Adrenal gland (tissue), 19 donors: ENCODE results near the gene FAM241B. TPM values are rescaled to one million over a fixed set of nuclear protein-coding genes. Genes with fewer than 3 reads are reported as not detected.

ENCODE experiments used
- DNase-seq, 7 donors: peaks; one replicate each; pipeline ENCODE4 v3.0.0-alpha.2; 2019 to 2020
- H3K27ac ChIP-seq, 5 donors: fragments of 200-600 bp; sonication (generic) in 4 of 5; 1 replicate in 3 of 5; 2 replicates in 2 of 5; pipeline versions ENCODE4 v1.5.1 to v1.8.0; 2016 to 2020; ENCODE audit warnings: mild to moderate bottlenecking in 1 of 5
- H3K27me3 ChIP-seq: fragments of 200-600 bp; 2 replicates; pipeline ENCODE4 v1.8.0; 2021
- H3K36me3 ChIP-seq, 2 donors: fragments of 200-600 bp; replicated peaks in 1 of 2; 1 replicate in 1 of 2; 2 replicates in 1 of 2; pipeline versions ENCODE4 v1.5.1 to v1.8.0; 2018 to 2022
- H3K4me1 ChIP-seq, 2 donors: fragments of 200-600 bp; replicated peaks in 1 of 2; 1 replicate in 1 of 2; 2 replicates in 1 of 2; pipeline versions ENCODE4 v1.5.1 to v1.8.0; 2018 to 2021
- H3K4me3 ChIP-seq, 4 donors: fragments of 200-600 bp; sonication (generic) in 3 of 4; one replicate each; pipeline ENCODE4 v1.5.1; 2016 to 2018
- H3K9me3 ChIP-seq, 3 donors: fragments of 200-600 bp; sonication (generic) in 1 of 3; replicated peaks in 1 of 3; 1 replicate in 2 of 3; 2 replicates in 1 of 3; pipeline versions ENCODE4 v1.5.1 to v1.8.0; 2016 to 2021
- POLR2A ChIP-seq, 2 donors: fragments of 450-650 bp; IDR thresholded peaks; one replicate each; pipeline ENCODE4 v1.6.1; 2017; ENCODE audit warnings: antibody characterized with exemption in 2 of 2, mild to moderate bottlenecking in 2 of 2, moderate library complexity in 1 of 2
- WGBS, 4 donors: extraction: QIAGEN DNeasy Blood & Tissue Kit in 2 of 4; methylation state at CpG; one replicate each; pipeline versions ENCODE4 v1.1.5 to v1.1.7; 2013 to 2017; 5-methylcytosine and 5-hydroxymethylcytosine counted together
- intact Hi-C, 2 donors: fragments of 100-400 bp; cut with DNase I; formaldehyde crosslinking; loops; one replicate each; pipeline versions ENCODE4 v1.14.1 to v1.15.0; 2022 to 2023
- long read RNA-seq, 10 donors: library from polyadenylated mRNA in 3 of 10; unstranded in 2 of 10; stranded (forward) in 1 of 10; transcript quantifications; one replicate each; pipeline ENCODE4 v2.0.0 and lab custom pipeline, GENCODE V29; 2021 to 2026
- polyA plus RNA-seq, 3 donors: library from polyadenylated mRNA; stranded (reverse); fragments of 200-250 nt in 2 of 3; fragments of 350-450 nt in 1 of 3; fragmentation: Illumina TruSeq in 1 of 3; extraction: RNeasy Lipid Tissue Mini Kit (QIAGEN cat#74804) in 1 of 3; gene quantifications; one replicate each; pipeline ENCODE4 v1.2.3, GENCODE V29; 2013 to 2014
- total RNA-seq, 9 donors: library from RNA; depleted of rRNA in 4 of 9; stranded (reverse); fragments of >200 nt in 4 of 9; fragments of 120-200 nt in 1 of 9; fragmentation: NEBNext Ultra II Directional in 1 of 9; extraction: Animal tissue kit (Norgen Biotek cat#: 25700) in 1 of 9; gene quantifications; one replicate each; pipeline versions ENCODE4 v1.1.0 to v1.2.4, GENCODE V29; 2013 to 2023
- TF ChIP-seq, protein P1 (sequence below), 6 experiments: fragments of 450-650 bp in 4 of 6; fragments of 200-600 bp in 2 of 6; sonication (generic) in 1 of 6; IDR thresholded peaks; 1 replicate in 5 of 6; 2 replicates in 1 of 6; pipeline versions ENCODE4 v1.5.1 to v1.8.0; 2016 to 2021; ENCODE audit warnings: antibody characterized with exemption in 6 of 6, mild to moderate bottlenecking in 2 of 6, moderate library complexity in 1 of 6
- donor health status: healthy with polysubstance abuse.
- donor health status: Bipolar disorder and iron deficiency.
- donor health status: DM: yes; HTN: yes; CAD: no.
- donor health status: DM: no; HTN: no; CAD: no.
- donor health status: DM: no; HTN: no; CAD: no.
- donor health status: DM: yes; HTN: yes; CAD: no.

The FAM241B gene, protein sequence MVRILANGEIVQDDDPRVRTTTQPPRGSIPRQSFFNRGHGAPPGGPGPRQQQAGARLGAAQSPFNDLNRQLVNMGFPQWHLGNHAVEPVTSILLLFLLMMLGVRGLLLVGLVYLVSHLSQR
- total RNA-seq (1 to 10 TPM in 7 of 9 donors, not detected in 2; 1.4 to 3.4 (median 2.6) TPM), polyA plus RNA-seq (1 to 10 TPM; 3.4 to 4.6 (median 4.0) TPM)
- long read RNA-seq, donor 1, partial matches to known transcripts: 0 of 1 reads
- long read RNA-seq, donor 1, other reads (novel, unspliced or antisense): 0 of 1 reads
- long read RNA-seq, donor 2, partial matches to known transcripts: 6 of 8 reads
- long read RNA-seq, donor 2, other reads (novel, unspliced or antisense): 0 of 8 reads
- long read RNA-seq, donor 3: 0 reads
- long read RNA-seq, donor 4, partial matches to known transcripts: 0 of 1 reads
- long read RNA-seq, donor 4, other reads (novel, unspliced or antisense): 0 of 1 reads
- long read RNA-seq, donor 5, partial matches to known transcripts: 0 of 4 reads
- long read RNA-seq, donor 5, other reads (novel, unspliced or antisense): 1 of 4 reads
- long read RNA-seq, donor 6, partial matches to known transcripts: 0 of 4 reads
- long read RNA-seq, donor 6, other reads (novel, unspliced or antisense): 0 of 4 reads
- long read RNA-seq, donor 7: 0 reads
- long read RNA-seq, donor 8, partial matches to known transcripts: 0 of 3 reads
- long read RNA-seq, donor 8, other reads (novel, unspliced or antisense): 0 of 3 reads
- long read RNA-seq, donor 9, partial matches to known transcripts: 0 of 1 reads
- long read RNA-seq, donor 9, other reads (novel, unspliced or antisense): 0 of 1 reads
- long read RNA-seq, donor 10: 0 reads

DNA sequence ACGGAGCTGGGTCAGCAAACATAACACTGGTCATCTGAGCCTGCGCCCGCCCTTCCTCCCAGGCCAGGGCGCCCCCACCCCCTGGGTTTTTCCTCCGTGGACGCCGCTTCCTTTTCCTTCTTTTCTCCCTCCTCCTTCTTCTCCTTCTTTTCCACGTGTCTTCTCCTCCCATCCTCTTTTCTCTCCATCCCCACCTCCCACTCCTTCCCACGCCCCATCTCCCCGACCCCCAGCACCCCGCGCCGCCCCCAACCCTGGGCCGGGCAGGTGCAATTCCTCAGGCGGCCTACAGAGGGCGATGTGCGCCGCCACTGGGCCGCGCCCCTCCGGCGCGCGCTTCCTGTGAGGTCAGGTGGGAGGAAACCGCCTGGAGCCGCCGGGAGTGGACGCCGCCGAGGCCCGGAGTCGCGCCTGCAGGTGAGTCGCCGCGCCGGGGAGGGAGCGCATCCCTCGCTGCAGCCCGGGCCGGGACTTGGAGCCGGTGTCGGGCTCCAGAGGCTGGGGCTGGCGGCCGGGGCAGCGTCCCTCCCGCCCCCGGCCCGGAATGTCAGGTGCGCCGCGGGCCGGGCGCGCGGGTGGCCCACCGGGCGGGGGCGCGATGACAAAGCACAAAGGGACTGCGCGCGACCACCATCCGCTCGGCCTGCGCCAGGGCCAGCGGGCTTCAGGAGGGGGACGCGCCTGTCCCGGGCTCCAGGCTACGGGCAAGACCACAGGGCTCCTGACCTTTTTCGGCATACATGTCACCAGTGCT is at the start of gene FAM241B:
Gene FAM241B (plus strand): TSS at position 351 of the 754 bp plus-strand sequence. CDS start 1,497 bp downstream, outside the sequence.
- no peak for TF ChIP-seq POLR2A (IDR thresholded peaks at IDR 0.05)
- TF ChIP-seq, protein P1, sequence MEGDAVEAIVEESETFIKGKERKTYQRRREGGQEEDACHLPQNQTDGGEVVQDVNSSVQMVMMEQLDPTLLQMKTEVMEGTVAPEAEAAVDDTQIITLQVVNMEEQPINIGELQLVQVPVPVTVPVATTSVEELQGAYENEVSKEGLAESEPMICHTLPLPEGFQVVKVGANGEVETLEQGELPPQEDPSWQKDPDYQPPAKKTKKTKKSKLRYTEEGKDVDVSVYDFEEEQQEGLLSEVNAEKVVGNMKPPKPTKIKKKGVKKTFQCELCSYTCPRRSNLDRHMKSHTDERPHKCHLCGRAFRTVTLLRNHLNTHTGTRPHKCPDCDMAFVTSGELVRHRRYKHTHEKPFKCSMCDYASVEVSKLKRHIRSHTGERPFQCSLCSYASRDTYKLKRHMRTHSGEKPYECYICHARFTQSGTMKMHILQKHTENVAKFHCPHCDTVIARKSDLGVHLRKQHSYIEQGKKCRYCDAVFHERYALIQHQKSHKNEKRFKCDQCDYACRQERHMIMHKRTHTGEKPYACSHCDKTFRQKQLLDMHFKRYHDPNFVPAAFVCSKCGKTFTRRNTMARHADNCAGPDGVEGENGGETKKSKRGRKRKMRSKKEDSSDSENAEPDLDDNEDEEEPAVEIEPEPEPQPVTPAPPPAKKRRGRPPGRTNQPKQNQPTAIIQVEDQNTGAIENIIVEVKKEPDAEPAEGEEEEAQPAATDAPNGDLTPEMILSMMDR (IDR thresholded peaks at IDR 0.05): peak; percentile 68 to 97 (median 82)
- peak; percentile 51 to 76 (median 65) for DNase-seq
- Histone ChIP-seq H3K4me3 (peak within 1 kb of the TSS in 2 of 4 donors; percentile 8 to 62), H3K27ac (peak within 1 kb of the TSS in 1 of 5 donors; percentile 38), H3K27me3 (no peaks in the 10 kb centered on the region), H3K36me3 (no peaks in the 10 kb centered on the region), H3K4me1 (peaks cover 0 to 9% of the 10 kb centered on the region in 2 donors), H3K9me3 (no peaks in the 10 kb centered on the region)
- 3 to 5% (median 4%) methylated on average over 31 to 72 of the region's 72 CpGs for WGBS, 4 donors
- intact Hi-C loops: loop anchor here in 1 of 2 donors (10.0 kb wide), 1 partner anchor 205 kb away; no protein-coding TSS in a partner anchor

DNA sequence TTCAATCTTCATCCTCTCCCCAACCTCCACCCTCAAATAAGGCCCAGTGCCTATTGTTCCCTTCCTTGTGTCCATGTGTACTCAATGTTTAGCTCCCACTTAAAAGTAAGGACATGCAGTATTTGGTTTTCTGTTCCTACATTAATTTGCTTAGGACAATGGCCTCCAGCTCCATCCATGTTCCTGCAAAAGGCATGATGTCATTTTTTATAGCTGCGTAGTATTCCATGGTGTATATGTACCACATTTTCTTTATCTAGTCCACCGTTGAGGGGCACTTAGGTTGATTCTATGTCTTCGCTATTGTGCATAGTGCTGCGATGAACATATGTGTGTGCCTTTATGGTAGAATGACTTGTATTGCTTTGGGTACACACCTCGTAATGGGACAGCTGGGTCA is 49.6 kb upstream of the FAM241B start:
- Histone ChIP-seq H3K4me3 (no peak overlapping the region), H3K27me3 (peaks cover 24% of the 10 kb centered on the region), H3K27ac (no peak overlapping the region), H3K36me3 (no peaks in the 10 kb centered on the region), H3K9me3 (no peaks in the 10 kb centered on the region), H3K4me1 (no peaks in the 10 kb centered on the region)
- 69 to 85% (median 75%) methylated on average over 5 of the region's 5 CpGs for WGBS, 4 donors
- DNase-seq: no peak
- intact Hi-C loops: no loop called here
- no peak for TF ChIP-seq POLR2A (IDR thresholded peaks at IDR 0.05)
- TF ChIP-seq, protein P1 (IDR thresholded peaks at IDR 0.05): no peak

DNA sequence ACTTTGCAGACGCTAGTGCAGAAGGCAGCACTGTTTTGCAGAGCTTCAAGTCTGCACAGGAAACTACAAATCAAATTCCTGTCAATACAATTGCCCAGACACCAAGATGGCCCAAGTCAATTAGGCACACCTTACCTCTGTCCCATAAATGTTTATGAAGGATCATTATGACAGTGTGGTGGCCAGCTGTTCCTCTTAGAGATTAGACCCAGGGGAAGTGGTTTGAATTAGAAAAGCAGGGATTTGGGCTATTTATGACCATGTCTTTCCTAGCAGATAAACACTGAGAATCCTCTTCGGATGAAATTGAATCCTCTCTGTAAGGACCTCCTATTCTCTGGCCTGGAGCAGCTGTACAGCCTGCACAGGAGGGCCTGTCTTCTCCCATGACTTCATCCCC is 46.9 kb upstream of the FAM241B start:
- H3K9me3 ChIP-seq: no peaks in the 10 kb centered on the region
- intact Hi-C loops: no loop called here
- no peaks in the 10 kb centered on the region for H3K36me3 ChIP-seq
- H3K4me1 ChIP-seq: no peaks in the 10 kb centered on the region
- no peak overlapping the region for H3K4me3 ChIP-seq
- 11 to 62% (median 53%) methylated on average over 1 to 2 of the region's 2 CpGs for WGBS, 4 donors
- TF ChIP-seq, protein P1 (IDR thresholded peaks at IDR 0.05): no peak
- TF ChIP-seq POLR2A (IDR thresholded peaks at IDR 0.05): no peak
- H3K27me3 ChIP-seq: peaks cover 8% of the 10 kb centered on the region
- H3K27ac ChIP-seq: no peak overlapping the region
- no peak for DNase-seq
